GM10266 (cell line): Measurements from ENCODE around the gene MRPS5.

Experiments
- DNase-seq: peaks from one replicate; pipeline ENCODE4 v3.0.0; 2012; ENCODE audit errors: extremely low spot score
- TF ChIP-seq, protein P1 (sequence below): IDR thresholded peaks from 2 replicates; pipeline ENCODE4 v1.5.1; 2012; ENCODE audit warnings: mild to moderate bottlenecking, low read depth; ENCODE audit not compliant: control insufficient read depth, insufficient read depth; ENCODE audit errors: missing control alignments

Gene MRPS5

DNA sequence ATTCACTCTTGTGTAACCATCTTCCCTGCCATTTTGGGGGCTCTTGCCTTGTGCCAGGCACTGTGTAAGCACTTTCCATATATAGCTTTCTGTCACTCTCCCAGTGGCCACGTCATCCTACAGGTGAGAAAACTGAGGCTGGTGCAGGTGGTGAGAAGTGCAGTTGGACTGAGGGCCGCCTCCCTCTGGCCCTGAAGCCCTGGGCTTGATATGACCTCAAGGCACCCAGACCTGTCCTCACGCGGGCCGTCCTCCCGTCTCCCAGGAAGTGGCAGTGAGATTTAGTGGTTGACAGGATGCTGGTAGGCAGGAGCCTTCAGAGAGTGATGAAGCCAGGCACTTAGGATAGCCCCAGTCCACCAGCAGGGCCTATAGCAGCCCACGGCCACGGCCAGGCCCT lies 65.6 kb downstream of the MRPS5 start:
- TF ChIP-seq, protein P1, sequence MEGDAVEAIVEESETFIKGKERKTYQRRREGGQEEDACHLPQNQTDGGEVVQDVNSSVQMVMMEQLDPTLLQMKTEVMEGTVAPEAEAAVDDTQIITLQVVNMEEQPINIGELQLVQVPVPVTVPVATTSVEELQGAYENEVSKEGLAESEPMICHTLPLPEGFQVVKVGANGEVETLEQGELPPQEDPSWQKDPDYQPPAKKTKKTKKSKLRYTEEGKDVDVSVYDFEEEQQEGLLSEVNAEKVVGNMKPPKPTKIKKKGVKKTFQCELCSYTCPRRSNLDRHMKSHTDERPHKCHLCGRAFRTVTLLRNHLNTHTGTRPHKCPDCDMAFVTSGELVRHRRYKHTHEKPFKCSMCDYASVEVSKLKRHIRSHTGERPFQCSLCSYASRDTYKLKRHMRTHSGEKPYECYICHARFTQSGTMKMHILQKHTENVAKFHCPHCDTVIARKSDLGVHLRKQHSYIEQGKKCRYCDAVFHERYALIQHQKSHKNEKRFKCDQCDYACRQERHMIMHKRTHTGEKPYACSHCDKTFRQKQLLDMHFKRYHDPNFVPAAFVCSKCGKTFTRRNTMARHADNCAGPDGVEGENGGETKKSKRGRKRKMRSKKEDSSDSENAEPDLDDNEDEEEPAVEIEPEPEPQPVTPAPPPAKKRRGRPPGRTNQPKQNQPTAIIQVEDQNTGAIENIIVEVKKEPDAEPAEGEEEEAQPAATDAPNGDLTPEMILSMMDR: no peak
- DNase-seq: no peak

DNA sequence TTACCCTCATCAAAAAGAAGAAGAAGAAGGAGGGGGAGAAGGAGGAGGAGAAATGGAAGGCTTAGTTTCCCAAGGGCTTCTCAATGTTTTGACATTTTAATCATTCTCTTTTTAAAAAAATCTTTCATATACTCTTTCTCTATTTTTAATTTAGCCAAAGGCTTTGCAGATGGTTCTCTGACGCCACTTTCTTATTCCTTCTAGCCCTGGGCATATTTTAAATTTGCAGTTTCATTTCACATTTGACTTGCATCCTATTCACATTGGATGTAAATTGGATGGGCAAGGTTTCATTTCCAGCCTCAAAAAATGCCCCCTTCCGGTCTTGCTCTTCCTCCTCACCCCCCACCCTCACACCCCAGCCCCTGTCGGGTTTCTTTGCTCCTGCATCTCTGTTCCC lies 66.3 kb downstream of the MRPS5 start:
- no peak for DNase-seq
- TF ChIP-seq, protein P1: no peak

GRCh38 chr2:95054016-95054415 lies 67.6 kb downstream of the MRPS5 start:
- no peak for DNase-seq
- TF ChIP-seq, protein P1: no peak

DNA sequence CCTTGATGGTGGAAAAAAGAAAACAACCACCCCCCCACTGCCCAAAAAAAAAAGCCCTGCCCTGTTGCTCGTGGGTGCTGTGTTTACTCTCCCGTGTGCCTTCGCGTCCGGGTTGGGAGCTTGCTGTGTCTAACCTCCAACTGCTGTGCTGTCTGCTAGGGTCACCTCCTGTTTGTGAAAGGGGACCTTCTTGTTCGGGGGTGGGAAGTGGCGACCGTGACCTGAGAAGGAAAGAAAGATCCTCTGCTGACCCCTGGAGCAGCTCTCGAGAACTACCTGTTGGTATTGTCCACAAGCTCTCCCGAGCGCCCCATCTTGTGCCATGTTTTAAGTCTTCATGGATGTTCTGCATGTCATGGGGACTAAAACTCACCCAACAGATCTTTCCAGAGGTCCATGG lies 68.1 kb downstream of the MRPS5 start:
- DNase-seq: no peak
- TF ChIP-seq, protein P1: peak; percentile 24

DNA sequence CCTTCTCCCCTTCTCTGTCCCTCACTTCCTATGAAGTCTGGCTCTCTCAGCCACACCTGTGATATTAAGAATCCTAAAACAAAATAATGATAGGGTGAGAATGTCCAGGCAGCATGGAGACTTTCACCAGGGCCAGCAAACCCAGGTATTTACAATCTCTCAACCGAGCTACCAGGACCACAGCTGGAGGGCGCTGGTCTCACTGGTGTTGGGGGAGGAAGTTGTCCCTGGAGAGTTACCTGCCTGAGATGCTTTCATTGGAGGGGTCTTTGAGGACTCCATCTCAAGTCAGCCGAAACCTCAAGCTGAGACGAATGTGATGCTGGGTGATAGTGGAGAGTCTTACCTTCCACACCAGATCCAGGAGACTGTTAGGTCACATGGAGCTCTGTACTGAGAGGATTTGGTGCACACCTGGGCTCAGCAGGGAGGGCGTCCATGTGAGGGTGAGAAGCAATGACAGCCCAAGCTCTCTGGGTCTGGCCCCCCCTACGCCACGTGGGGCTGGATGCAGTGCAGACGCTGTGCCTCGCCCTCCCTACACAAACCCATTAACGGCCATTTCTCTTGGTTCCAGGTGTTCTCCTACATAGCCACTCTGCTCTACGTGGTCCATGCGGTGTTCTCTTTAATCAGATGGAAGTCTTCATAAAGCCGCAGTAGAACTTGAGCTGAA lies 68.7 kb downstream of the MRPS5 start:
- TF ChIP-seq, protein P1: peak; percentile 14
- no peak for DNase-seq

- DNase-seq: no peak
- TF ChIP-seq, protein P1: no peak
Measured at GRCh38 chr2:95052307-95052706, 69.3 kb downstream of the MRPS5 start.

DNA sequence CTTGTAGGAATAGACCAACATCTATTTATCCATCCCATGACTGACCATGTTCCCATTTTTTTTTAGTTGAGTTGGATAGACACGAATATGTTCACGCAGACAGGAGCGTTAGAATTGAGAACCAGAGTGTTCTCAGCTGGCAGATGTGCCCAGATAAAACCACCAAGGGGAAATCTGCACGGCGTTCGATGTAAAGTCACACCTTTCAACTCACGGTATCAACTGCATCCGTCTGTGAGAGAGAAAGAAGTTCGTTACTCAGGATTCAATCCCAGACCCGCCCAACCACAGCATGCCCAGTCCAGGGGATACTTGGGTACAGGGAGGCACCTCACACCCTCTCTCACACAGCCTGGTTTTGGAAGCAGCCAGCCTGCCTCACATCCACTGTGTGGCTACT lies 70.0 kb downstream of the MRPS5 start:
- no peak for DNase-seq
- TF ChIP-seq, protein P1: no peak
